Measurements from ENCODE around the gene ATRAID. TPM values are rescaled to one million over a fixed set of nuclear protein-coding genes. Genes with fewer than 3 reads are reported as not detected.

The ATRAID gene
- polyA plus RNA-seq, 2 donors = 66.2 to 92.7 TPM

- H3K27ac ChIP-seq (ENCODE audit: low read depth in 2 of 2, low read length in 1 of 2) = no peak overlapping the region
- no peaks in the 10 kb centered on the region for H3K36me3 ChIP-seq (ENCODE audit: control insufficient read depth in 2 of 2, insufficient read depth in 2 of 2, low read length in 1 of 2)
- H3K4me1 ChIP-seq (ENCODE audit: control insufficient read depth in 2 of 2, insufficient read depth in 2 of 2, low read length in 1 of 2) = no peaks in the 10 kb centered on the region
- no peaks in the 10 kb centered on the region for H3K27me3 ChIP-seq (ENCODE audit: control insufficient read depth in 1 of 2, insufficient read depth in 2 of 2, low read length in 2 of 2)
- 70 to 75% methylated on average over 15 of the region's 15 CpGs for WGBS, 2 donors
- no peaks in the 10 kb centered on the region for H3K9me3 ChIP-seq (ENCODE audit: control insufficient read depth in 2 of 2, insufficient read depth in 1 of 2, low read depth in 1 of 2, low read length in 1 of 2)
- no peak overlapping the region for H3K4me3 ChIP-seq (ENCODE audit: low read depth in 1 of 2, low read length in 2 of 2)
These were observed 34.1 kb upstream of the ATRAID start for GRCh38 chr2:27177441-27178351.

GRCh38 chr2:27178469-27178868 is 33.4 kb upstream of the ATRAID start:
- 84 to 92% methylated on average over 3 of the region's 3 CpGs for WGBS, 2 donors
- H3K4me1 ChIP-seq (ENCODE audit: control insufficient read depth in 2 of 2, insufficient read depth in 2 of 2, low read length in 1 of 2) = no peaks in the 10 kb centered on the region

GRCh38 chr2:27179344-27180000 is 32.4 kb upstream of the ATRAID start:
- no peaks in the 10 kb centered on the region for H3K27me3 ChIP-seq (ENCODE audit: control insufficient read depth in 1 of 2, insufficient read depth in 2 of 2, low read length in 2 of 2)
- H3K9me3 ChIP-seq (ENCODE audit: control insufficient read depth in 2 of 2, insufficient read depth in 1 of 2, low read depth in 1 of 2, low read length in 1 of 2) = no peaks in the 10 kb centered on the region
- no peaks in the 10 kb centered on the region for H3K36me3 ChIP-seq (ENCODE audit: control insufficient read depth in 2 of 2, insufficient read depth in 2 of 2, low read length in 1 of 2)
- H3K27ac ChIP-seq (ENCODE audit: low read depth in 2 of 2, low read length in 1 of 2) = no peak overlapping the region
- no peaks in the 10 kb centered on the region for H3K4me1 ChIP-seq (ENCODE audit: control insufficient read depth in 2 of 2, insufficient read depth in 2 of 2, low read length in 1 of 2)
- H3K4me3 ChIP-seq (ENCODE audit: low read depth in 1 of 2, low read length in 2 of 2) = no peak overlapping the region
- 61 to 67% methylated on average over 3 of the region's 3 CpGs for whole genome bisulfite sequencing, 2 donors

More at GRCh38 chr2:27178469-27178868, 33.4 kb upstream of the ATRAID start:
- Histone ChIP-seq H3K4me3 (ENCODE audit: low read depth in 1 of 2, low read length in 2 of 2) (no peak overlapping the region), H3K36me3 (ENCODE audit: control insufficient read depth in 2 of 2, insufficient read depth in 2 of 2, low read length in 1 of 2) (no peaks in the 10 kb centered on the region), H3K27ac (ENCODE audit: low read depth in 2 of 2, low read length in 1 of 2) (no peak overlapping the region), H3K27me3 (ENCODE audit: control insufficient read depth in 1 of 2, insufficient read depth in 2 of 2, low read length in 2 of 2) (no peaks in the 10 kb centered on the region), H3K9me3 (ENCODE audit: control insufficient read depth in 2 of 2, insufficient read depth in 1 of 2, low read depth in 1 of 2, low read length in 1 of 2) (no peaks in the 10 kb centered on the region)

GRCh38 chr2:27182346-27182745 is 29.5 kb upstream of the ATRAID start:
- Histone ChIP-seq H3K27ac (ENCODE audit: low read depth in 2 of 2, low read length in 1 of 2) (no peak overlapping the region), H3K27me3 (ENCODE audit: control insufficient read depth in 1 of 2, insufficient read depth in 2 of 2, low read length in 2 of 2) (no peaks in the 10 kb centered on the region)
- WGBS, 2 donors = 52 to 69% methylated on average over 4 of the region's 4 CpGs

GRCh38 chr2:27184115-27184514 is 27.7 kb upstream of the ATRAID start:
- no peaks in the 10 kb centered on the region for H3K9me3 ChIP-seq (ENCODE audit: control insufficient read depth in 2 of 2, insufficient read depth in 1 of 2, low read depth in 1 of 2, low read length in 1 of 2)
- no peak overlapping the region for H3K4me3 ChIP-seq (ENCODE audit: low read depth in 1 of 2, low read length in 2 of 2)
- 64 to 65% methylated on average over 4 of the region's 4 CpGs for WGBS, 2 donors

More at GRCh38 chr2:27182346-27182745, 29.5 kb upstream of the ATRAID start:
- H3K4me3 ChIP-seq (ENCODE audit: low read depth in 1 of 2, low read length in 2 of 2) = no peak overlapping the region
- H3K4me1 ChIP-seq (ENCODE audit: control insufficient read depth in 2 of 2, insufficient read depth in 2 of 2, low read length in 1 of 2) = no peaks in the 10 kb centered on the region
- H3K9me3 ChIP-seq (ENCODE audit: control insufficient read depth in 2 of 2, insufficient read depth in 1 of 2, low read depth in 1 of 2, low read length in 1 of 2) = no peaks in the 10 kb centered on the region
- no peaks in the 10 kb centered on the region for H3K36me3 ChIP-seq (ENCODE audit: control insufficient read depth in 2 of 2, insufficient read depth in 2 of 2, low read length in 1 of 2)

GRCh38 chr2:27185331-27186026 is 26.4 kb upstream of the ATRAID start:
- H3K4me3 ChIP-seq (ENCODE audit: low read depth in 1 of 2, low read length in 2 of 2) = no peak overlapping the region
- peak overlapping the region in 1 of 2 donors; percentile 38 for H3K27ac ChIP-seq (ENCODE audit: low read depth in 2 of 2, low read length in 1 of 2)
- H3K36me3 ChIP-seq (ENCODE audit: control insufficient read depth in 2 of 2, insufficient read depth in 2 of 2, low read length in 1 of 2) = no peaks in the 10 kb centered on the region
- H3K4me1 ChIP-seq (ENCODE audit: control insufficient read depth in 2 of 2, insufficient read depth in 2 of 2, low read length in 1 of 2) = no peaks in the 10 kb centered on the region
- WGBS, 2 donors = 34 to 41% methylated on average over 6 of the region's 6 CpGs
- no peaks in the 10 kb centered on the region for H3K9me3 ChIP-seq (ENCODE audit: control insufficient read depth in 2 of 2, insufficient read depth in 1 of 2, low read depth in 1 of 2, low read length in 1 of 2)
- no peaks in the 10 kb centered on the region for H3K27me3 ChIP-seq (ENCODE audit: control insufficient read depth in 1 of 2, insufficient read depth in 2 of 2, low read length in 2 of 2)

More at GRCh38 chr2:27184115-27184514, 27.7 kb upstream of the ATRAID start:
- Histone ChIP-seq H3K4me1 (ENCODE audit: control insufficient read depth in 2 of 2, insufficient read depth in 2 of 2, low read length in 1 of 2) (no peaks in the 10 kb centered on the region), H3K27ac (ENCODE audit: low read depth in 2 of 2, low read length in 1 of 2) (peak overlapping the region in 1 of 2 donors; percentile 36), H3K36me3 (ENCODE audit: control insufficient read depth in 2 of 2, insufficient read depth in 2 of 2, low read length in 1 of 2) (no peaks in the 10 kb centered on the region), H3K27me3 (ENCODE audit: control insufficient read depth in 1 of 2, insufficient read depth in 2 of 2, low read length in 2 of 2) (no peaks in the 10 kb centered on the region)

- no peak overlapping the region for H3K27ac ChIP-seq (ENCODE audit: low read depth in 2 of 2, low read length in 1 of 2)
- H3K9me3 ChIP-seq (ENCODE audit: control insufficient read depth in 2 of 2, insufficient read depth in 1 of 2, low read depth in 1 of 2, low read length in 1 of 2) = no peaks in the 10 kb centered on the region
- H3K4me3 ChIP-seq (ENCODE audit: low read depth in 1 of 2, low read length in 2 of 2) = no peak overlapping the region
- peaks cover 0 to 2% of the 10 kb centered on the region in 2 donors for H3K27me3 ChIP-seq (ENCODE audit: control insufficient read depth in 1 of 2, insufficient read depth in 2 of 2, low read length in 2 of 2)
- no peaks in the 10 kb centered on the region for H3K36me3 ChIP-seq (ENCODE audit: control insufficient read depth in 2 of 2, insufficient read depth in 2 of 2, low read length in 1 of 2)
- 68 to 71% methylated on average over 6 of the region's 6 CpGs for WGBS, 2 donors
- no peaks in the 10 kb centered on the region for H3K4me1 ChIP-seq (ENCODE audit: control insufficient read depth in 2 of 2, insufficient read depth in 2 of 2, low read length in 1 of 2)
These were observed 25.1 kb upstream of the ATRAID start for GRCh38 chr2:27186613-27187345.

GRCh38 chr2:27189989-27190388 is 21.9 kb upstream of the ATRAID start:
- no peak overlapping the region for H3K4me3 ChIP-seq (ENCODE audit: low read depth in 1 of 2, low read length in 2 of 2)
- H3K27me3 ChIP-seq (ENCODE audit: control insufficient read depth in 1 of 2, insufficient read depth in 2 of 2, low read length in 2 of 2) = peaks cover 0 to 2% of the 10 kb centered on the region in 2 donors
- no peak overlapping the region for H3K27ac ChIP-seq (ENCODE audit: low read depth in 2 of 2, low read length in 1 of 2)
- 87 to 88% methylated on average over 8 of the region's 8 CpGs for WGBS, 2 donors
- no peaks in the 10 kb centered on the region for H3K9me3 ChIP-seq (ENCODE audit: control insufficient read depth in 2 of 2, insufficient read depth in 1 of 2, low read depth in 1 of 2, low read length in 1 of 2)
- H3K36me3 ChIP-seq (ENCODE audit: control insufficient read depth in 2 of 2, insufficient read depth in 2 of 2, low read length in 1 of 2) = no peaks in the 10 kb centered on the region
- no peaks in the 10 kb centered on the region for H3K4me1 ChIP-seq (ENCODE audit: control insufficient read depth in 2 of 2, insufficient read depth in 2 of 2, low read length in 1 of 2)
